ENCODE measurements around the gene AVL9. TPM values are rescaled to one million over a fixed set of nuclear protein-coding genes. Genes with fewer than 3 reads are reported as not detected.
A peak's percentile ranks its signal among the peaks of the same experiment; 100 is the strongest.

AVL9 gene
- total RNA-seq, 2 donors from 2014 or later, result 26.1 to 28.1 TPM

DNA sequence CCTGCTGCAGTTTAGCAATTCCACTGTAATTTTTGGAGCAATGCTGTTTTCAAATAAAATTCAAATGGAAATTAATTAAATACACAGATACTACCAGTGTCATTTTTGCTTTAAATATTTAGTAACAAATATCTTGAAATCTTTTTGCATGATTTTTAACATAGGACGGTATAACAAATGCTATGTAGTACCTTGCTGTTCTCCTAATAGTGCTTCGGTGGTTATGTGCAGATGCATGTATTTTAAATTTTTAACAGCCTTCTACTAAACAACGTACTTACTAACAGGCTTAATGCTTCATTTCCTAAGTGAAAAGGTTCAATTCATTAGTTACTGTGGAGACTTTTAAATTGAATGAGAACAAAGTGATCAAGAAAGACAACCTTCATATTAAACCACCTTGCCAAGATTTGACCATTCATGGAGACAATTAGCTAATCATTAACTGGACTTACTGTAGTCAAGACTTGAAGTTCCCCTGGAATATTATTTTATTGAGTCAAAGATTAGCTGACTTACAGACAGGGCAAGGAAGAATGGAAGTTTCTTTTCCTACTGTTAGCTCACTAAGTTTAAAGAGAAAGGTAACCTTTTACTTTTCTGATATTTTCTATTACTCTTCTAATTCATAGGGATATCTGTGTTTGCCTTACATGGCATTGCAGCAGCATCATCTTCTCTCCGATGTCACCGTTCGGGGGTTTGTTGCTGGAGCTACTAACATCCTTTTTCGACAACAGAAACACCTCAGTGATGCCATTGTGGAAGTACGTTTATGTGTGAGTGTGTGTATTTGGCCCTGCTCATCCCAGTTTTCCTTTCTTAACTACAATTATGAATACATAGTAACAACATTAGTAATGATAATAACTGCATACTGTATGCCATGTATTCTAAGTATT lies 74.3 kb downstream of the AVL9 start:
- H3K9me3 ChIP-seq (ENCODE audit: control insufficient read depth, low read length, poor library complexity, severe bottlenecking), result no peaks in the 10 kb centered on the region
- H3K27ac Mint-ChIP-seq, result no peak overlapping the region
- no peak for DNase-seq
- H3K27me3 Mint-ChIP-seq, result no peaks in the 10 kb centered on the region
- H3K36me3 Mint-ChIP-seq (ENCODE audit: low read depth), result peaks cover 1% of the 10 kb centered on the region
- ATAC-seq, result no peak
- peaks cover under 1% of the 10 kb centered on the region for H3K4me1 Mint-ChIP-seq
- H3K4me3 Mint-ChIP-seq, result no peak overlapping the region

DNA sequence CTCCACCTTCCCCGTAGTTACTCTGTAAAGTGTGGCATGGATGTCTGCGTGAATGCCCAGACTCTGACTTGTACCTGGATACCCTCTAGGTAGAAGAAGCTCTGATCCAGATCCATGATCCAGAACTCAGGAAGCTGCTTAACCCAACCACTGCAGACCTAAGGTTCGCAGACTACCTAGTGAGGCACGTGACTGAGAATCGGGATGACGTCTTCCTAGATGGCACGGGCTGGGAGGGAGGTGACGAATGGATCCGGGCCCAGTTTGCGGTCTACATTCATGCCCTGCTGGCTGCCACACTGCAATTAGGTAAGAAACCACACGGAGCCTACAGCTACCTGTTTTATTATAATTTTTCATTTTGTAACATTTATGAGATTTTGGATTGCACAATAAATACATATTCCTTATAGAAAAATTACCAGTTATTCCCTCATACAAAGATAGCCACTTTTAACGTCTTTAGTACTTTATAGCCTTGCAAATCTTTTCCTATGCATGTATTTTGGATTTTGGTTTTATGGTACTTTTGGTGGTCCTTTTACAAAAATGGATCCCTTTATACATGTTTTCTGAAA lies 77.9 kb downstream of the AVL9 start:
- H3K36me3 Mint-ChIP-seq (ENCODE audit: low read depth), result peaks cover 5% of the 10 kb centered on the region
- DNase-seq (no peak), ATAC-seq (no peak)
- H3K9me3 ChIP-seq (ENCODE audit: control insufficient read depth, low read length, poor library complexity, severe bottlenecking), result no peaks in the 10 kb centered on the region
- H3K4me3 Mint-ChIP-seq, result no peak overlapping the region
- H3K27ac Mint-ChIP-seq, result no peak overlapping the region
- no peaks in the 10 kb centered on the region for H3K4me1 Mint-ChIP-seq
- H3K27me3 Mint-ChIP-seq, result no peaks in the 10 kb centered on the region

DNA sequence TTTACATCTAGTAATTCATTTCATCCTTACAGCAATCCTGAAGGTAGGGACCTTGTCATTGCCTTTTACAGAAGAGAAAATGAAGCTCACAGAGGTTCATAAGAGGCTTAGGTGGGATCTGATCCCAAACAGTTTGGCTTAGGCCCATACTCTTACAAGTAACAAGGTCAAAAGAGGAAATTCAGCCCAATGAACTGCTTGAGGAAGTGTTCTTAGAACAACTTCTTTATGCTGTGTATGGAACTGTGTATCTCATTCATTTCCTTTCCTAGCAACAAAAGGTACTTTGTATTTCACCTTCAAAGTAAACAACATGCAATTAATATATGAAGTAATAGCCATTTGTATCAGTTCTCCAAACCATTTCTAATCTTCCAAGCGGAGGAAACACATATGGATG lies 79.3 kb downstream of the AVL9 start:
- no peak for ATAC-seq
- no peaks in the 10 kb centered on the region for H3K9me3 ChIP-seq (ENCODE audit: control insufficient read depth, low read length, poor library complexity, severe bottlenecking)
- H3K4me1 Mint-ChIP-seq, result no peaks in the 10 kb centered on the region
- H3K27me3 Mint-ChIP-seq, result no peaks in the 10 kb centered on the region
- DNase-seq, result no peak
- peaks cover 5% of the 10 kb centered on the region for H3K36me3 Mint-ChIP-seq (ENCODE audit: low read depth)
- H3K27ac Mint-ChIP-seq, result no peak overlapping the region
- no peak overlapping the region for H3K4me3 Mint-ChIP-seq

DNA sequence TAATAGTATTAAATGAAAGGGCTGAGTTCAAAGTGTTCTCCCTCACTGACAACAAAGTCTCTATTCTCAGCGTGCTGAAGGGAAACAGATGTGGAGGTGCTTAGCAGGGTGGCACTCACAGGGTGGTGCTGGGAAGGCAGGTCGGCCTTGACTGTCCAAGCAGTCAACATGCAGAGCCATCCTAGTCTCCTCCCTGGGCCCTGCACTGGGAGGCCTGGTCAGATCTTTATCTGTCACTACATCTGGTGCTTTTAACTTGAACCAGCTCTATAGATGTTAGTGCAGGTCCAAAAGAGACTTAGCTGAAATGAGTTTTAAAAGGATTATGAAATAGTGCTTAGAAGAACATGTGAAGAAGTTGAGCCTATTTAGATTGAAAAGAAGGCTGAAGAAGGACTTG lies 82.1 kb downstream of the AVL9 start:
- Mint-ChIP-seq H3K36me3 (ENCODE audit: low read depth) (peaks cover 5% of the 10 kb centered on the region), H3K4me3 (no peak overlapping the region), H3K4me1 (no peaks in the 10 kb centered on the region), H3K27ac (no peak overlapping the region), H3K27me3 (no peaks in the 10 kb centered on the region)
- H3K9me3 ChIP-seq (ENCODE audit: control insufficient read depth, low read length, poor library complexity, severe bottlenecking), result no peaks in the 10 kb centered on the region
- DNase-seq (no peak), ATAC-seq (no peak)

DNA sequence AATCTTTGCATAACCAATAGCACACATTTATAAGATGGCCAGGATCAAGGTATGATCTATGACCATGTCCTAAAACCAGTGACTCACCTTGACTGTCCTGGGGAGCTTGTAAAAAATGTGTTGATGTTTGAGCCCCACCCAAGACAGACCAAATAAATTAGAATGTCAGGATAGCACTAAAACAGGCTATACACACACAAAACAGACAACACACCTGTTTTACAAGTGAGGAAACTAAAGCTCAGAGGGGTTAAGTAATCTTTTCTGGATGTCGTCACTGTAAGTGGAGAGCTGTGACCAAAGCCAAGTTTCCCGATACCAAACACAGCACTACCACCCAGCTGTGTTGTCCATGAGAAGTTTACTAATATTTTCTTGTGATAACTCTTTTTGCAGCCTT lies 84.5 kb downstream of the AVL9 start:
- peaks cover 5% of the 10 kb centered on the region for H3K36me3 Mint-ChIP-seq (ENCODE audit: low read depth)
- no peak overlapping the region for H3K27ac Mint-ChIP-seq
- ATAC-seq (no peak), DNase-seq (no peak)
- H3K27me3 Mint-ChIP-seq, result no peaks in the 10 kb centered on the region
- no peaks in the 10 kb centered on the region for H3K4me1 Mint-ChIP-seq
- no peaks in the 10 kb centered on the region for H3K9me3 ChIP-seq (ENCODE audit: control insufficient read depth, low read length, poor library complexity, severe bottlenecking)
- H3K4me3 Mint-ChIP-seq, result no peak overlapping the region

DNA sequence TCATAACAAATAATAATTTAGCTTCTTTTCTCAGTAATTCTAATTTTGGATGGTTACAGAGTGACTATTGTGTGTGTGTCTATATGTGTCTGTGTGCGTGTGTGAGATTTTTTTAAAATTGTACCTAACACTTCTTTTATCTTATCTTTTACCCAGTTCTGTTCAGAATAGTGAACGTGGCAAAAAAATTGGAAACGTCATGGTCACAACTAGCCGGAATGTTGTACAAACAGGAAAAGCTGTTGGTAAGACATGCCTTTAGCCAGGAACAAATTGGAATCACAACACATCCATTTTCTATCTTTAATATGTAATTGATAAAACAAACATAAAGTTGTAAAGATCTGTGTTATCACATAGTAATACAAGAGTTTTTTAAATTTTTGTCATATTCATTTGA lies 85.4 kb downstream of the AVL9 start:
- Mint-ChIP-seq H3K27ac (no peak overlapping the region), H3K27me3 (no peaks in the 10 kb centered on the region), H3K4me3 (no peak overlapping the region), H3K4me1 (no peaks in the 10 kb centered on the region), H3K36me3 (ENCODE audit: low read depth) (peaks cover 5% of the 10 kb centered on the region)
- no peaks in the 10 kb centered on the region for H3K9me3 ChIP-seq (ENCODE audit: control insufficient read depth, low read length, poor library complexity, severe bottlenecking)
- ATAC-seq (no peak), DNase-seq (no peak)

DNA sequence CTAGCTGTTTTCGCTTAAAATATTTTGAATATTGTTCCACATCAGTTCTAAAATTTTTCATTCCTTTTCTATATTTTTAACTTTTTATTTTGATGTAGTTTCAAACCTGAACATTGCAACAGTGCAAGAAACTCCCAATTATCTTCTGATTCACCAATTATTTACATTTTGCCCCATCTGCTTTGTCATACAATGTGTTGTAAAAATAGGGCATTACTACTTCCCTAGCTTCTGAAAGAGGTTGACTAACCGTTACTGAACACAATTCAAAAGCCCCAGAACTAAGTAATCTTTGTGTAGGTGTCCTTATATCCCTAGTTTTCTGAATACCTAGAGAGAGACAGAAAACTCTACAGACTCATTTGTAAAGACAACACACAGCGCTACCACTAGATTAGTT lies 86.7 kb downstream of the AVL9 start:
- Mint-ChIP-seq H3K36me3 (ENCODE audit: low read depth) (peaks cover 5% of the 10 kb centered on the region), H3K4me3 (no peak overlapping the region), H3K27me3 (no peaks in the 10 kb centered on the region), H3K27ac (no peak overlapping the region), H3K4me1 (peaks cover 3% of the 10 kb centered on the region)
- ATAC-seq (no peak), DNase-seq (no peak)
- no peaks in the 10 kb centered on the region for H3K9me3 ChIP-seq (ENCODE audit: control insufficient read depth, low read length, poor library complexity, severe bottlenecking)

DNA sequence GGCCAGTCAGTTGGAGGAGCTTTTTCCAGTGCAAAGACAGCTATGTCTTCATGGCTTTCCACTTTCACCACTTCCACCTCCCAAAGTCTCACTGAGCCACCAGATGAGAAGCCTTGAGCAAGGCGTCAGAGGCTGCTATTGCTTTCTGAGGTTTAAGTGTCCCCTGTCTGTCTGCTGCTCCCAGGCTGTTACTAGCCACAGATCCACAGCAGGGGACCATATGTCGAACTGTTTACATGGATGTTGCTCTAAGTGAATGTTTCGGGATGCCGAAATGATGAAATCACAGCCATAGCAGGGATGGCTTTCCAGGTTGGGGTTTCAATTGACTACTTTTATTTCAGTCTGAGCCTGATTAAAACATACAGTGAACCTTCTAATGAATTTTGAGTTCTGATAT lies 88.5 kb downstream of the AVL9 start:
- Mint-ChIP-seq H3K27ac (peak overlapping the region; percentile 21), H3K4me1 (peaks cover 4% of the 10 kb centered on the region), H3K27me3 (no peaks in the 10 kb centered on the region), H3K4me3 (no peak overlapping the region), H3K36me3 (ENCODE audit: low read depth) (no peaks in the 10 kb centered on the region)
- no peaks in the 10 kb centered on the region for H3K9me3 ChIP-seq (ENCODE audit: control insufficient read depth, low read length, poor library complexity, severe bottlenecking)
- ATAC-seq (no peak), DNase-seq (no peak)

DNA sequence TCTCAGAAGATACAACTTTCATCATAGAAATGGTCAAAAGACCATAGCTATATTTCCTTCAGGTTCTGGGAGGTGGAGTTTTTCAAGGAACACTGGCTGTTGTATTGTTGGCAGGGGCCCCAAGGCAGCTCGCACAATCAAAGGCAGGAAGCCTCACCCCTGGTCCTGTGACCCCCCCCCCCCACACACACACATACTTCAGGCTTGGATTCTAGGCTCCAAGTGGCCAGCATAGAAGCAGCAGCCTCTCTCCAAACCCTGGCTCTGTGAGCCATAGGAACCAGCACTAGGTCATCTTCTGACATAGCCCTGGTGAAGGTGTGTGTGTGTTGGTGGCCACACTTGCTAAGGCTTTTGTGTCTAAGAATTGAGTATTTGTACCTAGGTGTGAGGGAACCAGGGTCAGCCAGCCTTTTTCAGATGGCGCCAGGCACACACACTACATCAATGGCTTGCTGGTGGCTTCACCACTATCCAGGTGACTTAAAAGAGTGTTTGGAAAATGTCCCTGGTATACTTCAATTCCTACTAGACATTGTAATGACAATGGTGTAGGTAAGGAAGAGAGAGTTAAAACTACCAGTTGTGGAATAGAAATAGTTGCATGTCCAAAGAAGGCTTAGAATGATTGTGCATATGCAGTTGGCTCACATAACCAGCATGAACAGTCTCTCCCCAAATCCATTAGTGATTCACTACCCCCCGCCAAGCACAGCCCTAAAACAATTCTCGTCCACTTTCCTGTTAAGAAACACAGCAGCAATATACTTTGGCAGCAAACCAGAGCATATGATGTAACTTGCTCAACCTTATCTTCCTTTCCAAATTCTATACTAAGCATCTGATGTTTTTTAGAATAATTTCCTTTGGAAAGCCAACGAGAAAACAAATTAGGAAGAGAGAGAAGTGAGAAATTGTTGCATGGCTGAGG lies 91.3 kb downstream of the AVL9 start:
- Mint-ChIP-seq H3K4me3 (no peak overlapping the region), H3K4me1 (peaks cover 5% of the 10 kb centered on the region), H3K27me3 (no peaks in the 10 kb centered on the region), H3K27ac (no peak overlapping the region), H3K36me3 (ENCODE audit: low read depth) (no peaks in the 10 kb centered on the region)
- H3K9me3 ChIP-seq (ENCODE audit: control insufficient read depth, low read length, poor library complexity, severe bottlenecking), result no peaks in the 10 kb centered on the region
- ATAC-seq (no peak), DNase-seq (no peak)

DNA sequence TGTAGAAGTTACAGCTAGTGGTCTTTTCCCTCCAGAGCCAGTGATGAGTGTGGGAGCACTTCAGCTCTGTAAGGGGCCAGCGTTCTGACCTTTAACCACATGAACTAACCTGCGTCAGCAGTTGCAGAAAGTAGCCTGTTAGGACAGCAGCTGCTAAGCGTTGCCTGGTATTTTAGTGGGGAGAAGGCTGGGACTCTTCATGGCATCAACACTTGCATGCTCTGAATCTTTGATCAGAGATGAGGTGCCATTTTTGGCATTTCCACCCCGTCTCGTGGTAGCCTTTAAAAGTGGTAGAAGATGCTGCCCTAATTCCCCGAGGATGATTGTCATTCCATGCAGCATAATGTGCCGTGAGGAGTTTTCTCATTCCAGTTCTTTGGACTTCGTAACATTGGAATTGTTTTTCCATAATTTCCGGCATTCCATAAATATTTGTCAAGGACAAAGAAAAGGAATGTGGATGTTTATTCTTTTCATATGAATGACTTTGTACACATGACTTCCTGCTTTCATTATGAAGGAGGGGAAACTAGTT lies 92.2 kb downstream of the AVL9 start:
- Mint-ChIP-seq H3K27ac (peak overlapping the region; percentile 9), H3K4me3 (no peak overlapping the region), H3K36me3 (ENCODE audit: low read depth) (no peaks in the 10 kb centered on the region), H3K27me3 (no peaks in the 10 kb centered on the region), H3K4me1 (peaks cover 6% of the 10 kb centered on the region)
- no peaks in the 10 kb centered on the region for H3K9me3 ChIP-seq (ENCODE audit: control insufficient read depth, low read length, poor library complexity, severe bottlenecking)
- ATAC-seq (no peak), DNase-seq (no peak)

DNA sequence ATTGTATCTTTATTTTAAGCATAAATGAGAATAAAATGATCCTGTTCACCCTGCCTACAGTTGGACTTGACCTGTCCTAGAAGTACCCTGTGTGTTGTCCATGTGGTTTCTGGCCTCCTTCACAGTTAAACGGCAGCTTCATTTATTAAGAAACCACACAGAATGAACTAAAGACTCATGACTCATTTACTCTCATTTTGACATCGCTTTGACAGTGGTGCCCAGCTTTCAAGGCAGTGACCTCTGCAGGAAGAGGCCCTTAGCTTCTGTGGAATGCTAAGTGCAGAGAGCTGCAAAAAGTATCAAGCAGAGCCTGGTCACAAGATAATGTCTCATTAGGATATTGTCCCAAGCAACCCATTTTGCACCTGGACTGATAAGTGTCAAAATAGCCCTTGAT lies 93.4 kb downstream of the AVL9 start:
- peaks cover 3% of the 10 kb centered on the region for H3K27me3 Mint-ChIP-seq
- H3K4me1 Mint-ChIP-seq, result peaks cover 6% of the 10 kb centered on the region
- H3K27ac Mint-ChIP-seq, result no peak overlapping the region
- H3K4me3 Mint-ChIP-seq, result no peak overlapping the region
- no peaks in the 10 kb centered on the region for H3K36me3 Mint-ChIP-seq (ENCODE audit: low read depth)
- ATAC-seq (no peak), DNase-seq (no peak)
- no peaks in the 10 kb centered on the region for H3K9me3 ChIP-seq (ENCODE audit: control insufficient read depth, low read length, poor library complexity, severe bottlenecking)

DNA sequence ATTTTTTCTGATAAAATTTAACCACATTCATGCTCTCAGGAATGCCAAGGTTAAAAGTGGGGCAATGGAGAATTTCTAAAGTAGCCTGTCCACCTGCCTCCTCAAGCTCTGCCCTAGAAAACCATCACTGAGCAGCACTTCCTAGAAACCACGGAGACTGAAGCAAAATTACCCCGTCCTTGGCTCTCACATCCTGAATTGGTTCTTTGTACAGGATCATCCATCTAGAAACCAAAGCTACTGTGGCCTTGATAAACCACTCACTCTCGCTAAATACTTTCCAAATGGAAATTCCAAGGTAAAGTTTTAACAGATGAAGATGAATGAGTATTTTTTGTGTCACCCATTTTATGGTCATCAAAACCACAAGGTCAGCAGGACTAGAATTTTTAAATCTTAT lies 96.6 kb downstream of the AVL9 start:
- Mint-ChIP-seq H3K4me1 (peaks cover 6% of the 10 kb centered on the region), H3K27me3 (peaks cover 8% of the 10 kb centered on the region), H3K4me3 (no peak overlapping the region), H3K36me3 (ENCODE audit: low read depth) (no peaks in the 10 kb centered on the region), H3K27ac (no peak overlapping the region)
- no peaks in the 10 kb centered on the region for H3K9me3 ChIP-seq (ENCODE audit: control insufficient read depth, low read length, poor library complexity, severe bottlenecking)
- no peak for DNase-seq
- ATAC-seq, result no peak

DNA sequence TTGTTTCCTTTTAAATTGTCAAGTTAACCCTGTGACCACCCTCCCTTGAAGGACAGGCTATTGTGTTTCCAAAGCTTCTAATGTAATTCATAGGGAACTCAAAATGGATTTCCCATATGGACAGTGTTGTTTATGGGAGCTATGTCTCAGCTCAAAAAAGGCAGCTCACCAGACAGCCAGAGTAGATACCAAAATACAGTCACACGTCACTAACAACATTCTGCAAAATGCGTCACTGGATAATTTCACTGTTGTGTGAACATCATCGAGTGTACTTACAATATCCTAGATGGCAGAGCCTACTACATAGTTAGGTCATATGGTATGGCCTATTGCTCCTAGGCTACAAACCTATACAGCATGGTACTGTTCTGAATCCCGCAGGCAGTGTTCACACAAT lies 97.4 kb downstream of the AVL9 start:
- H3K9me3 ChIP-seq (ENCODE audit: control insufficient read depth, low read length, poor library complexity, severe bottlenecking), result no peaks in the 10 kb centered on the region
- H3K27me3 Mint-ChIP-seq, result peaks cover 8% of the 10 kb centered on the region
- H3K4me1 Mint-ChIP-seq, result peaks cover 4% of the 10 kb centered on the region

More for the DNA sequence above, 97.4 kb downstream of the AVL9 start:
- no peak overlapping the region for H3K27ac Mint-ChIP-seq
- H3K4me3 Mint-ChIP-seq, result no peak overlapping the region
- ATAC-seq, result no peak
- no peak for DNase-seq
- no peaks in the 10 kb centered on the region for H3K36me3 Mint-ChIP-seq (ENCODE audit: low read depth)

Measured in T-helper 17 cell (primary cell).